H9 (cell line): Measurements from ENCODE around the gene VAPA. TPM values are rescaled to one million over a fixed set of nuclear protein-coding genes. Genes with fewer than 3 reads are reported as not detected.

Source experiments
- DNase-seq: peaks from one replicate; pipeline ENCODE4 v3.0.0-alpha.2; 2017
- H2AFZ ChIP-seq: one replicate; pipeline ENCODE4 v1.6.1; 2013; ENCODE audit warnings: mild to moderate bottlenecking, low read length, control low read depth, moderate library complexity
- H2AK5ac ChIP-seq: 2 replicates; pipeline ENCODE4 v1.6.1; 2013; ENCODE audit warnings: low read length, control low read depth, mixed read lengths; ENCODE audit not compliant: insufficient read length
- H2BK120ac ChIP-seq: one replicate; pipeline ENCODE4 v1.6.1; 2013; ENCODE audit warnings: low read depth, mild to moderate bottlenecking, low read length, control low read depth, inconsistent platforms; ENCODE audit not compliant: poor library complexity, severe bottlenecking
- H2BK12ac ChIP-seq: 2 replicates; pipeline ENCODE4 v1.6.1; 2013; ENCODE audit warnings: low read length, control low read depth, mixed read lengths, low read depth; ENCODE audit not compliant: insufficient read length
- H2BK15ac ChIP-seq: 2 replicates; pipeline ENCODE4 v1.6.1; 2013; ENCODE audit warnings: low read depth, low read length, control low read depth
- H2BK20ac ChIP-seq: one replicate; pipeline ENCODE4 v1.6.1; 2013; ENCODE audit warnings: low read depth, mild to moderate bottlenecking, low read length, control low read depth, inconsistent platforms; ENCODE audit not compliant: poor library complexity, severe bottlenecking
- H2BK5ac ChIP-seq: 2 replicates; pipeline ENCODE4 v1.6.1; 2013; ENCODE audit warnings: low read length, control low read depth, mixed read lengths; ENCODE audit not compliant: insufficient read length
- H3K14ac ChIP-seq: 2 replicates; pipeline ENCODE4 v1.6.1; 2013; ENCODE audit warnings: low read length, control low read depth; ENCODE audit not compliant: insufficient read depth
- H3K18ac ChIP-seq: 2 replicates; pipeline ENCODE4 v1.6.1; 2013; ENCODE audit warnings: low read depth, mild to moderate bottlenecking, mixed read lengths, low read length, control low read depth; ENCODE audit not compliant: insufficient read length
- H3K23ac ChIP-seq: 2 replicates; pipeline ENCODE4 v1.6.1; 2013; ENCODE audit warnings: low read length, control low read depth, mixed read lengths, low read depth; ENCODE audit not compliant: insufficient read length
- H3K23me2 ChIP-seq: 2 replicates; pipeline ENCODE4 v1.6.1; 2013; ENCODE audit warnings: low read depth, mild to moderate bottlenecking, mixed read lengths, low read length, control low read depth; ENCODE audit not compliant: insufficient read length, poor library complexity, severe bottlenecking
- H3K27ac ChIP-seq: 2 replicates; pipeline ENCODE4 v1.5.1; 2013; ENCODE audit warnings: low read length, control low read depth, mixed read lengths, low read depth; ENCODE audit not compliant: insufficient read length
- H3K27me3 ChIP-seq: 2 replicates; pipeline ENCODE4 v1.6.1; 2013; ENCODE audit warnings: low read length, control low read depth, inconsistent platforms; ENCODE audit not compliant: insufficient read depth
- H3K4ac ChIP-seq: 2 replicates; pipeline ENCODE4 v1.6.1; 2013; ENCODE audit warnings: low read depth, mild to moderate bottlenecking, control low read depth, inconsistent platforms, low read length, moderate library complexity
- H3K4me1 ChIP-seq: 2 replicates; pipeline ENCODE4 v1.6.1; 2013; ENCODE audit warnings: low read length, control low read depth, inconsistent platforms; ENCODE audit not compliant: insufficient read depth
- H3K4me2 ChIP-seq: 2 replicates; pipeline ENCODE4 v1.6.1; 2013; ENCODE audit warnings: low read length, control low read depth, mixed read lengths; ENCODE audit not compliant: insufficient read length, insufficient read depth
- H3K56ac ChIP-seq: 2 replicates; pipeline ENCODE4 v1.6.1; 2013; ENCODE audit warnings: low read depth, mild to moderate bottlenecking, mixed read lengths, low read length, control low read depth; ENCODE audit not compliant: insufficient read length
- H3K79me1 ChIP-seq: 2 replicates; pipeline ENCODE4 v1.6.1; 2013; ENCODE audit warnings: low read depth, mild to moderate bottlenecking, moderate library complexity, low read length, control low read depth, inconsistent platforms; ENCODE audit not compliant: insufficient read depth, poor library complexity, severe bottlenecking
- H3K79me2 ChIP-seq: 2 replicates; pipeline ENCODE4 v1.6.1; 2013; ENCODE audit warnings: low read length, control low read depth, inconsistent platforms; ENCODE audit not compliant: insufficient read depth
- H3K9ac ChIP-seq: 2 replicates; pipeline ENCODE4 v1.6.1; 2013; ENCODE audit warnings: low read length, control low read depth, mixed read lengths; ENCODE audit not compliant: insufficient read length; ENCODE audit errors: extremely low read depth
- H3K9me3 ChIP-seq: one replicate; pipeline ENCODE4 v1.6.1; 2013; ENCODE audit warnings: low read depth, low read length, inconsistent platforms; ENCODE audit not compliant: control insufficient read depth
- H3T11ph ChIP-seq: one replicate; pipeline ENCODE4 v1.6.1; 2013; ENCODE audit warnings: mild to moderate bottlenecking, low read length, control low read depth, inconsistent platforms
- H4K20me1 ChIP-seq: one replicate; pipeline ENCODE4 v1.6.1; 2013; ENCODE audit not compliant: control insufficient read depth, insufficient read length, insufficient read depth
- H4K5ac ChIP-seq: 2 replicates; pipeline ENCODE4 v1.6.1; 2013; ENCODE audit warnings: low read depth, mild to moderate bottlenecking, mixed read lengths, low read length, control low read depth; ENCODE audit not compliant: insufficient read length
- H4K8ac ChIP-seq: replicated peaks from 2 replicates; pipeline ENCODE4 v1.6.1; 2013; ENCODE audit warnings: low read length, control low read depth, mixed read lengths, low read depth; ENCODE audit not compliant: insufficient read length
- H4K91ac ChIP-seq: 2 replicates; pipeline ENCODE4 v1.6.1; 2013; ENCODE audit warnings: low read depth, mild to moderate bottlenecking, moderate library complexity, mixed read lengths, low read length, control low read depth; ENCODE audit not compliant: insufficient read length
- H3K27ac Mint-ChIP-seq, 3 experiments: 2 replicates in 2 of 3; 3 replicates in 1 of 3; pipeline ENCODE4 v1.8.0; 2020 to 2021; ENCODE audit warnings: mixed read lengths in 3 of 3, mild to moderate bottlenecking in 1 of 3, moderate library complexity in 1 of 3
- H3K27me3 Mint-ChIP-seq: 2 replicates; pipeline ENCODE4 v1.8.0; 2021; ENCODE audit warnings: low read depth, mild to moderate bottlenecking, moderate library complexity, mixed read lengths
- H3K36me3 Mint-ChIP-seq, 3 experiments: 2 replicates in 2 of 3; 3 replicates in 1 of 3; pipeline ENCODE4 v1.8.0; 2020 to 2021; ENCODE audit warnings: low read depth in 3 of 3, mixed read lengths in 3 of 3; ENCODE audit not compliant: insufficient read depth in 1 of 3
- H3K4me1 Mint-ChIP-seq, 2 experiments: 2 replicates each; pipeline ENCODE4 v1.8.0; 2020; ENCODE audit warnings: mixed read lengths in 2 of 2
- H3K4me3 Mint-ChIP-seq, 2 experiments: 2 replicates in 1 of 2; 3 replicates in 1 of 2; pipeline ENCODE4 v1.8.0; 2020 to 2021; ENCODE audit warnings: mild to moderate bottlenecking in 2 of 2, mixed read lengths in 2 of 2, moderate library complexity in 1 of 2
- H3K9me3 Mint-ChIP-seq, 2 experiments: 2 replicates in 1 of 2; 3 replicates in 1 of 2; pipeline ENCODE4 v1.8.0; 2020; ENCODE audit warnings: mild to moderate bottlenecking in 2 of 2, mixed read lengths in 2 of 2, moderate library complexity in 1 of 2
- CTCF ChIP-seq: fragments of 200-600 bp; sonication (generic); conservative IDR thresholded peaks from 3 replicates; pipeline ENCODE4 v1.8.0; 2021; ENCODE audit warnings: antibody characterized with exemption, mild to moderate bottlenecking
- WGBS: extraction: QIAGEN DNeasy Blood & Tissue Kit; methylation state at CpG from one replicate; pipeline ENCODE4 v1.1.7; 2013; ENCODE audit warnings: missing lambda C conversion rate, low lambda C conversion rate, mixed read lengths; ENCODE audit not compliant: insufficient read length; ENCODE audit errors: extremely low coverage; 5-methylcytosine and 5-hydroxymethylcytosine counted together
- total RNA-seq: library from RNA; stranded (reverse); gene quantifications from 2 replicates; pipeline ENCODE4 v1.2.1, GENCODE V29; 2021

The VAPA gene
- total RNA-seq, 1 experiment from 2014 or later = 141 TPM

- Histone ChIP-seq H2BK5ac (no peak overlapping the region), H3K9ac (no peak overlapping the region), H3K18ac (no peak overlapping the region), H2AFZ (no peak overlapping the region), H4K20me1 (no peaks in the 10 kb centered on the region), H3K56ac (no peak overlapping the region), H3K27ac (no peak overlapping the region), H3K4me1 (no peaks in the 10 kb centered on the region), H2BK12ac (no peak overlapping the region), H3K79me1 (peaks cover 3% of the 10 kb centered on the region), H2BK20ac (no peak overlapping the region), H3T11ph (no peak overlapping the region), H3K23me2 (no peaks in the 10 kb centered on the region), H3K79me2 (no peaks in the 10 kb centered on the region), H2AK5ac (no peak overlapping the region), H2BK120ac (no peak overlapping the region), H3K9me3 (no peaks in the 10 kb centered on the region), H2BK15ac (no peak overlapping the region), H4K8ac (no peak overlapping the region), H3K4me2 (no peak overlapping the region), H3K23ac (no peak overlapping the region), H3K4ac (no peak overlapping the region), H3K14ac (no peak overlapping the region), H4K5ac (no peak overlapping the region), H4K91ac (no peak overlapping the region), H3K27me3 (no peaks in the 10 kb centered on the region)
- no CpG with 5 or more reads among the region's 1 CpG for WGBS
- H3K36me3 Mint-ChIP-seq = peaks cover 10 to 60% (median 50%) of the 10 kb centered on the region in 3 experiments; a peak in 6 of 7 replicates
- no peak overlapping the region for H3K27ac Mint-ChIP-seq
- TF ChIP-seq CTCF = no peak
- no peaks in the 10 kb centered on the region for H3K27me3 Mint-ChIP-seq
- no peak overlapping the region for H3K4me3 Mint-ChIP-seq
- H3K9me3 Mint-ChIP-seq = no peaks in the 10 kb centered on the region
- DNase-seq = no peak
- H3K4me1 Mint-ChIP-seq = no peaks in the 10 kb centered on the region
These were observed 27.8 kb downstream of the VAPA start for GRCh38 chr18:9941660-9942059.
